ENCODE results near the gene CFAP54.

DNA sequence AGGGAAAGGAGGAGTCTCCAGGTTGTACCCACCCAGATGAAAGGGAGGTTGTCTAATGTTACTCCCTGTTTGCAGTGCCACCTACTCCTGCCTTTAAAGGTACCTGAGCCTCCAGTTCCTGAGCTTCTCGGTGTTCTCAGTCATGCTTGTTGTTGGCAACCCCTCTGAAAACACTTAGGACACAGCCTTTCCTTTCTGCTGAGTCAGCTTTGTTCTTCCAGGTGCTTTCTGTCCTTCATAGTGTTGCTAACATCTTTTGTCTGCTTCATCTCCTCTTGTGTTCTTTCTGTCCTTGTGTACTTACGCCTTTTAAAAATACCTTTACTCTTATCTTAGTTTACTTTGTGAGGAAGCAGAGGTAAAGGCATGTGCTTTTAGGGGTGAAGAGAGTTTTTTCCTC is 320.7 kb downstream of the CFAP54 start:
- TF ChIP-seq, protein P1, sequence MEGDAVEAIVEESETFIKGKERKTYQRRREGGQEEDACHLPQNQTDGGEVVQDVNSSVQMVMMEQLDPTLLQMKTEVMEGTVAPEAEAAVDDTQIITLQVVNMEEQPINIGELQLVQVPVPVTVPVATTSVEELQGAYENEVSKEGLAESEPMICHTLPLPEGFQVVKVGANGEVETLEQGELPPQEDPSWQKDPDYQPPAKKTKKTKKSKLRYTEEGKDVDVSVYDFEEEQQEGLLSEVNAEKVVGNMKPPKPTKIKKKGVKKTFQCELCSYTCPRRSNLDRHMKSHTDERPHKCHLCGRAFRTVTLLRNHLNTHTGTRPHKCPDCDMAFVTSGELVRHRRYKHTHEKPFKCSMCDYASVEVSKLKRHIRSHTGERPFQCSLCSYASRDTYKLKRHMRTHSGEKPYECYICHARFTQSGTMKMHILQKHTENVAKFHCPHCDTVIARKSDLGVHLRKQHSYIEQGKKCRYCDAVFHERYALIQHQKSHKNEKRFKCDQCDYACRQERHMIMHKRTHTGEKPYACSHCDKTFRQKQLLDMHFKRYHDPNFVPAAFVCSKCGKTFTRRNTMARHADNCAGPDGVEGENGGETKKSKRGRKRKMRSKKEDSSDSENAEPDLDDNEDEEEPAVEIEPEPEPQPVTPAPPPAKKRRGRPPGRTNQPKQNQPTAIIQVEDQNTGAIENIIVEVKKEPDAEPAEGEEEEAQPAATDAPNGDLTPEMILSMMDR (conservative IDR thresholded peaks at IDR 0.05; ENCODE audit: low read depth, low read length) = no peak
- TF ChIP-seq EZH2 (IDR thresholded peaks at IDR 0.05; ENCODE audit: borderline replicate concordance, low read depth, low read length, poor library complexity, severe bottlenecking) = no peak

All from A673 (cell line).